H1 (cell line): ENCODE data around the gene MAP4. TPM values are rescaled to one million over a fixed set of nuclear protein-coding genes. Genes with fewer than 3 reads are reported as not detected.
A peak's percentile ranks its signal among the peaks of the same experiment; 100 is the strongest.

Experiments used
- CTCF ChIA-PET: fragments of 300-600 bp; sonication (Branson Sonifier 250); formaldehyde crosslinking; loops from one replicate; lab custom pipeline; 2021; ENCODE audit not compliant: partially characterized antibody; lab: Charles Lee
- POLR2A ChIA-PET: fragments of 300-600 bp; sonication (Branson Sonifier 250); formaldehyde crosslinking; loops from one replicate; lab custom pipeline; 2021; ENCODE audit warnings: inconsistent platforms; ENCODE audit not compliant: partially characterized antibody; lab: Charles Lee
- DNase-seq, 2 experiments: peaks; one replicate each; pipeline versions ENCODE4 v3.0.0 to v3.0.0-alpha.2; 2010 to 2022; ENCODE audit warnings: low spot score in 2 of 2, low read depth in 1 of 2, mixed read lengths in 1 of 2
- FAIRE-seq: peaks from 2 replicates; lab custom pipeline; 2011; peaks lifted over from hg19 to GRCh38; lab: Jason Lieb, UNC
- H2AFZ ChIP-seq: 2 replicates; pipeline ENCODE4 v1.8.1; 2012; ENCODE audit warnings: low read length, inconsistent platforms
- H2AK5ac ChIP-seq: 2 replicates; pipeline ENCODE4 v1.6.1; 2013; ENCODE audit warnings: low read depth, low read length
- H2BK120ac ChIP-seq: replicated peaks from 2 replicates; pipeline ENCODE3; 2013; ENCODE audit warnings: low read depth, low read length, inconsistent platforms
- H2BK12ac ChIP-seq: 2 replicates; pipeline ENCODE4 v1.6.1; 2013; ENCODE audit warnings: low read depth, low read length
- H2BK15ac ChIP-seq: 2 replicates; pipeline ENCODE4 v1.6.1; 2013; ENCODE audit warnings: low read length
- H2BK20ac ChIP-seq: 2 replicates; pipeline ENCODE4 v1.6.1; 2013; ENCODE audit warnings: low read length
- H2BK5ac ChIP-seq: 2 replicates; pipeline ENCODE4 v1.6.1; 2013; ENCODE audit warnings: low read depth, low read length
- H3K14ac ChIP-seq: 2 replicates; pipeline ENCODE4 v1.6.1; 2013; ENCODE audit warnings: inconsistent platforms; ENCODE audit not compliant: insufficient read length
- H3K18ac ChIP-seq: 2 replicates; pipeline ENCODE4 v1.6.1; 2013; ENCODE audit warnings: low read length; ENCODE audit errors: extremely low read depth
- H3K23ac ChIP-seq: 2 replicates; pipeline ENCODE4 v1.6.1; 2013; ENCODE audit warnings: inconsistent platforms; ENCODE audit not compliant: insufficient read length
- H3K23me2 ChIP-seq: 2 replicates; pipeline ENCODE4 v1.6.1; 2013; ENCODE audit warnings: low read depth, low read length
- H3K27ac ChIP-seq: 2 replicates; pipeline ENCODE4 v1.6.1; 2011; ENCODE audit warnings: low read depth, low read length, inconsistent platforms
- H3K27me3 ChIP-seq, 4 experiments: replicated peaks in 1 of 4; 1 replicate in 1 of 4; 2 replicates in 3 of 4; pipeline versions ENCODE4 v1.6.1 to v1.8.1; 2011 to 2013; ENCODE audit warnings: low read length in 3 of 4, mild to moderate bottlenecking in 3 of 4, inconsistent platforms in 2 of 4, mixed read lengths in 2 of 4, moderate library complexity in 1 of 4; ENCODE audit not compliant: control insufficient read depth in 3 of 4, insufficient read depth in 3 of 4; ENCODE audit errors: extremely low read depth in 1 of 4
- H3K36me3 ChIP-seq, 4 experiments: 2 replicates each; pipeline versions ENCODE4 v1.6.1 to v1.8.1; 2011 to 2013; ENCODE audit warnings: mild to moderate bottlenecking in 4 of 4, low read length in 3 of 4, moderate library complexity in 2 of 4, control low read depth in 1 of 4, inconsistent platforms in 1 of 4; ENCODE audit not compliant: insufficient read depth in 4 of 4, control insufficient read depth in 2 of 4
- H3K4ac ChIP-seq: replicated peaks from 2 replicates; pipeline ENCODE3; 2013; ENCODE audit warnings: low read length, low read depth, mixed read lengths, inconsistent platforms; ENCODE audit not compliant: insufficient read length
- H3K4me1 ChIP-seq, 4 experiments: replicated peaks in 1 of 4; 1 replicate in 1 of 4; 2 replicates in 3 of 4; pipeline versions ENCODE4 v1.6.1 to v1.8.1; 2011 to 2013; ENCODE audit warnings: low read length in 3 of 4, inconsistent platforms in 2 of 4, mixed read lengths in 1 of 4; ENCODE audit not compliant: insufficient read depth in 4 of 4, control insufficient read depth in 3 of 4
- H3K4me2 ChIP-seq, 2 experiments: 2 replicates each; pipeline versions ENCODE4 v1.6.1 to v1.8.1; 2011 to 2013; ENCODE audit warnings: low read depth in 2 of 2, low read length in 2 of 2, control low read depth in 1 of 2, inconsistent platforms in 1 of 2, mild to moderate bottlenecking in 1 of 2; ENCODE audit not compliant: insufficient read depth in 1 of 2
- H3K4me3 ChIP-seq, 4 experiments: fragments of 200-600, 300-600 bp in 1 of 4; sonication (generic), shearing (Covaris generic), sonication (Bioruptor Twin) in 1 of 4; 2 replicates each; pipeline versions ENCODE4 v1.5.1 to v1.8.1; 2011 to 2016; ENCODE audit warnings: low read length in 4 of 4, low read depth in 3 of 4, control low read depth in 2 of 4, inconsistent platforms in 2 of 4, mild to moderate bottlenecking in 2 of 4, mixed read lengths in 1 of 4, moderate library complexity in 1 of 4; ENCODE audit not compliant: insufficient read depth in 2 of 4; ENCODE audit errors: extremely low read depth in 1 of 4
- H3K56ac ChIP-seq: replicated peaks from 2 replicates; pipeline ENCODE3; 2013; ENCODE audit warnings: low read depth, mild to moderate bottlenecking, mixed read lengths, low read length, inconsistent platforms; ENCODE audit not compliant: insufficient read length
- H3K79me1 ChIP-seq: 2 replicates; pipeline ENCODE4 v1.6.1; 2013; ENCODE audit warnings: low read depth, low read length, control low read depth
- H3K79me2 ChIP-seq, 2 experiments: 2 replicates each; pipeline versions ENCODE4 v1.6.1 to v1.8.1; 2012 to 2013; ENCODE audit warnings: low read length in 2 of 2, mild to moderate bottlenecking in 2 of 2, inconsistent platforms in 1 of 2; ENCODE audit not compliant: insufficient read depth in 2 of 2, control insufficient read depth in 1 of 2
- H3K9ac ChIP-seq, 4 experiments: replicated peaks in 1 of 4; 1 replicate in 1 of 4; 2 replicates in 3 of 4; pipeline versions ENCODE4 v1.6.1 to v1.8.1; 2011 to 2013; ENCODE audit warnings: low read depth in 3 of 4, low read length in 3 of 4, control low read depth in 2 of 4, mild to moderate bottlenecking in 2 of 4, moderate library complexity in 2 of 4, inconsistent platforms in 1 of 4; ENCODE audit errors: extremely low read depth in 1 of 4
- H3K9me3 ChIP-seq, 2 experiments: 2 replicates each; pipeline versions ENCODE4 v1.6.1 to v1.8.1; 2012 to 2013; ENCODE audit warnings: mild to moderate bottlenecking in 2 of 2, moderate library complexity in 2 of 2, control low read depth in 1 of 2, inconsistent platforms in 1 of 2, low read depth in 1 of 2, low read length in 1 of 2, mixed read lengths in 1 of 2; ENCODE audit not compliant: insufficient read depth in 2 of 2
- H4K20me1 ChIP-seq, 2 experiments: replicated peaks in 1 of 2; 2 replicates each; pipeline versions ENCODE3 to v1.8.1; 2011 to 2013; ENCODE audit warnings: inconsistent platforms in 2 of 2, low read length in 2 of 2, mild to moderate bottlenecking in 1 of 2; ENCODE audit not compliant: insufficient read depth in 2 of 2, control insufficient read depth in 1 of 2
- H4K5ac ChIP-seq: 2 replicates; pipeline ENCODE4 v1.6.1; 2013; ENCODE audit warnings: low read length, low read depth, mixed read lengths, inconsistent platforms; ENCODE audit not compliant: insufficient read length
- H4K8ac ChIP-seq: 2 replicates; pipeline ENCODE4 v1.8.0; 2013; ENCODE audit warnings: mild to moderate bottlenecking, moderate library complexity, low read length, inconsistent platforms; ENCODE audit not compliant: insufficient read depth; ENCODE audit errors: extremely low read depth
- H4K91ac ChIP-seq: replicated peaks from 2 replicates; pipeline ENCODE3; 2013; ENCODE audit warnings: low read length, mixed read lengths, inconsistent platforms; ENCODE audit not compliant: insufficient read length
- ATF2 ChIP-seq: IDR thresholded peaks from 2 replicates; pipeline ENCODE4 v1.6.1; 2012; ENCODE audit warnings: low read length, inconsistent platforms
- ATF3 ChIP-seq: IDR thresholded peaks from 2 replicates; pipeline ENCODE4 v1.6.1; 2011; ENCODE audit warnings: low read depth, mild to moderate bottlenecking, low read length; ENCODE audit not compliant: insufficient read depth
- CREB1 ChIP-seq: IDR thresholded peaks from 2 replicates; pipeline ENCODE4 v1.6.1; 2012; ENCODE audit warnings: inconsistent platforms
- POLR2AphosphoS5 ChIP-seq: IDR thresholded peaks from 2 replicates; pipeline ENCODE4 v1.6.1; 2011; ENCODE audit warnings: low read depth, low read length
- RAD21 ChIP-seq, 2 experiments: IDR thresholded peaks in 1 of 2; conservative IDR thresholded peaks in 1 of 2; 2 replicates each; pipeline ENCODE4 v1.6.1; 2011; ENCODE audit warnings: low read depth in 2 of 2, low read length in 2 of 2, improper control_type of control experiment in 1 of 2, inconsistent platforms in 1 of 2, mild to moderate bottlenecking in 1 of 2, moderate library complexity in 1 of 2
- SP4 ChIP-seq: IDR thresholded peaks from 2 replicates; pipeline ENCODE4 v1.6.1; 2012; ENCODE audit warnings: low read length, inconsistent platforms
- SUZ12 ChIP-seq: fragments of 200-600 bp; sonication (generic); IDR thresholded peaks from 2 replicates; pipeline ENCODE4 v1.6.1; 2012; ENCODE audit warnings: mild to moderate bottlenecking, inconsistent platforms, low read length, moderate library complexity, mixed read lengths
- TAF7 ChIP-seq: optimal IDR thresholded peaks from 2 replicates; pipeline ENCODE3; 2011; ENCODE audit warnings: low read depth, mild to moderate bottlenecking, inconsistent platforms, low read length, moderate library complexity, borderline replicate concordance
- WGBS, 2 experiments: shearing (Covaris generic) in 1 of 2; methylation state at CpG; one replicate each; pipeline versions ENCODE4 v1.1.6 to v1.1.7; 2013 to 2015; ENCODE audit warnings: low lambda C conversion rate in 2 of 2, mixed read lengths in 2 of 2, inconsistent platforms in 1 of 2, low coverage in 1 of 2, missing lambda C conversion rate in 1 of 2; ENCODE audit not compliant: insufficient replicate concordance in 2 of 2, insufficient coverage in 1 of 2, insufficient read length in 1 of 2; ENCODE audit errors: extremely low coverage in 1 of 2, missing lambda C conversion rate in 1 of 2; 5-methylcytosine and 5-hydroxymethylcytosine counted together
- polyA plus RNA-seq, 7 experiments: library from polyadenylated mRNA; depleted of rRNA in 3 of 7; stranded (reverse) in 5 of 7; unstranded in 2 of 7; fragments of >200 nt in 5 of 7; fragments of 200-250 nt in 2 of 7; gene quantifications; 1 replicate in 5 of 7; 2 replicates in 1 of 7; 4 replicates in 1 of 7; pipeline versions ENCODE4 v1.2.1 to v1.2.3, GENCODE V29; 2011 to 2013; ENCODE audit warnings: missing spikeins in 2 of 7, mixed read lengths in 2 of 7
- total RNA-seq: library from RNA; stranded (reverse); fragmentation: NEBNext Ultra II Directional; extraction: Animal tissue kit (Norgen Biotek cat#: 25700); gene quantifications from 2 replicates; pipeline ENCODE4 v1.2.1, GENCODE V29; 2021

The MAP4 gene
- total and polyA plus RNA-seq, 2 of the 8 experiments (the other 6 are each of a cell fraction or from before 2014, with no cell fraction given), result 67.0 to 179 TPM

GRCh38 chr3:47849699-47850563, 166.3 kb downstream of the MAP4 start:
- POLR2A ChIA-PET, result interaction anchor here (0.8 to 4.1 kb wide), 15 partner anchors 8 to 338 kb away, joined by 3 to 31 read pairs (median 4); partner anchors contain the start of gene CDC25A
- no peak overlapping the region for H3K4ac ChIP-seq
- no peak overlapping the region for H2AK5ac ChIP-seq
- no peak overlapping the region for H3K56ac ChIP-seq
- no peak overlapping the region for H3K23ac ChIP-seq
- peaks cover 5% of the 10 kb centered on the region for H3K79me1 ChIP-seq
- no peak overlapping the region for H3K4me3 ChIP-seq
- no peak overlapping the region for H2BK12ac ChIP-seq
- DNase-seq, result peak in 1 of 2 experiments; percentile 52
- no peak overlapping the region; the same call in 1 of the 2 replicates for H4K8ac ChIP-seq
- no peak overlapping the region for H3K18ac ChIP-seq
- no peak overlapping the region for H3K27ac ChIP-seq
- WGBS, 2 experiments, result 97% methylated on average over 33 of the region's 35 CpGs; no CpG with 5 or more reads in 1 of the 2 experiments
- no peak overlapping the region for H2BK120ac ChIP-seq
- no peak overlapping the region; the same call in 1 of the 2 replicates for H2BK5ac ChIP-seq
- peaks cover 18 to 36% of the 10 kb centered on the region in 2 experiments for H4K20me1 ChIP-seq
- H2BK15ac ChIP-seq, result no peak overlapping the region
- H3K4me2 ChIP-seq, result no peak overlapping the region
- H3K23me2 ChIP-seq, result no peaks in the 10 kb centered on the region
- CTCF ChIA-PET, result interaction anchor here (0.6 to 4.2 kb wide), 23 partner anchors 11 to 427 kb away, joined by 3 to 59 read pairs (median 5); no protein-coding TSS in a partner anchor
- H3K14ac ChIP-seq, result no peak overlapping the region
- peaks cover 40 to 74% (median 65%) of the 10 kb centered on the region in 4 experiments for H3K36me3 ChIP-seq
- no peaks in the 10 kb centered on the region for H3K4me1 ChIP-seq
- H3K9me3 ChIP-seq, result no peaks in the 10 kb centered on the region
- no peak overlapping the region for H3K9ac ChIP-seq
- no peak overlapping the region for H4K91ac ChIP-seq
- no peaks in the 10 kb centered on the region for H3K27me3 ChIP-seq
- no peak for FAIRE-seq
- H2AFZ ChIP-seq, result no peak overlapping the region
- no peak overlapping the region for H2BK20ac ChIP-seq
- H4K5ac ChIP-seq, result no peak overlapping the region
- no peaks in the 10 kb centered on the region for H3K79me2 ChIP-seq
- TF ChIP-seq SP4 (0 out of 2 replicates have a peak, but pooled peaks have one; percentile 27), ATF2 (peak; percentile 61; the same call in 1 of the 2 replicates), CREB1 (no peak), RAD21 (IDR thresholded peaks at IDR 0.05 in 1 of 2, conservative IDR thresholded peaks at IDR 0.05 in 1 of 2; ENCODE audit: low read depth in 2 of 2, low read length in 2 of 2) (peak; percentile 39 to 46; a peak in 3 of 4 replicates), TAF7 (peak; percentile 20), SUZ12 (no peak), POLR2AphosphoS5 (peak; percentile 80; the same call in 1 of the 2 replicates), ATF3 (no peak)
